Activated gamma-delta T cell treated with anti-CD3 and anti-CD28 coated beads, Interleukin-2, amount 50 U/mL, for 16 hours (primary cell): ENCODE results near the gene ELOVL1.
"Not testable (repeated sequence)": the region's sequence is repeated elsewhere in the genome, so short reads cannot be mapped to it uniquely, and the experiment has no call there.

Source experiments
- DNase-seq: peaks from one replicate; pipeline ENCODE4 v3.0.0-alpha.2; 2020; ENCODE audit warnings: low read depth

Gene ELOVL1

GRCh38 chr1:43381612-43382011 lies 13.8 kb upstream of the ELOVL1 start:
- no peak for DNase-seq

- no peak for DNase-seq
Measured at GRCh38 chr1:43379476-43379875, 11.7 kb upstream of the ELOVL1 start.

- DNase-seq: no peak
Measured at GRCh38 chr1:43377831-43378230, 10.0 kb upstream of the ELOVL1 start.

GRCh38 chr1:43376723-43377235 lies 9.0 kb upstream of the ELOVL1 start:
- no peak for DNase-seq

GRCh38 chr1:43373066-43373940 lies 5.5 kb upstream of the ELOVL1 start:
- DNase-seq: no peak

GRCh38 chr1:43372172-43372571 lies 4.4 kb upstream of the ELOVL1 start:
- DNase-seq: no peak

- no peak for DNase-seq
Measured at GRCh38 chr1:43370564-43370963, 2.8 kb upstream of the ELOVL1 start.

GRCh38 chr1:43369779-43370178 lies 2.0 kb upstream of the ELOVL1 start:
- not testable (repeated sequence) for DNase-seq

GRCh38 chr1:43368646-43369020 lies 822 bp upstream of the ELOVL1 start:
- DNase-seq: no peak

GRCh38 chr1:43367026-43367903 lies 546 bp downstream of the ELOVL1 start:
- DNase-seq: peak; percentile 13

- no peak for DNase-seq
Measured at GRCh38 chr1:43366601-43367025, 1.2 kb downstream of the ELOVL1 start.

- DNase-seq: no peak
Measured at GRCh38 chr1:43366179-43366578, 1.6 kb downstream of the ELOVL1 start.

- DNase-seq: no peak
Measured at GRCh38 chr1:43365678-43366077, 2.1 kb downstream of the ELOVL1 start.

- no peak for DNase-seq
Measured at GRCh38 chr1:43363935-43364525, 3.8 kb downstream of the ELOVL1 start.

GRCh38 chr1:43363283-43363934 lies 4.4 kb downstream of the ELOVL1 start:
- DNase-seq: no peak

GRCh38 chr1:43360616-43361015 lies 7.2 kb downstream of the ELOVL1 start:
- DNase-seq: no peak

GRCh38 chr1:43359696-43360095 lies 8.1 kb downstream of the ELOVL1 start:
- no peak for DNase-seq

GRCh38 chr1:43358746-43359693 lies 8.8 kb downstream of the ELOVL1 start, which contains the start of gene CDC20:
Gene CDC20, plus strand, starts transcription at chr1:43358981. Its CDS starts 235 bp downstream, at chr1:43359216.
- peak; percentile 97 for DNase-seq

GRCh38 chr1:43358121-43358745 lies 9.6 kb downstream of the ELOVL1 start:
- DNase-seq: no peak

GRCh38 chr1:43357251-43357650 lies 10.6 kb downstream of the ELOVL1 start:
- DNase-seq: no peak
